ENCODE results near the gene MADCAM1. TPM values are rescaled to one million over a fixed set of nuclear protein-coding genes. Genes with fewer than 3 reads are reported as not detected.

Gene MADCAM1
- total and polyA plus RNA-seq, 2 donors (not counting 1 experiment from before 2014, with no cell fraction given) = 0.70 to 2.5 TPM

DNA sequence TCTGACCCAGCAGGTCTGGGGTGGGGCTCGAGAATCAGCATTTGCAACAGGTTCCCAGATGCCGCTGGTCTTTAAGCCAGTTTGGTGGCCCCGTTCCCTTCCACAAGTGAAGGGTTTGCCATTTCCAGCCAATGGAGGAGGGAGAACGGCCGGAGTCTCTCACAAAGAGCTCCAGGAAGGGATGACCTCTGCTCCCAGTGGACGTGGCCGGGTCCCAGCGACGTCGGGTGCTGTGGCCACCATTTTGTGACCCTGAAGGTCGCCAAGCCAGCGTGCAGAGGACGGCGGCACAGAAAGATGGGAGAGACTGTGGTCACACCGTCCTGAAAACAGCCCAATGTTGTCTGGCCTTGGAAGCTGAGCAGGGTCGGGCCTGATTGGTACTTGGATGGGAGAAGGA is 43.5 kb upstream of the MADCAM1 start:
- no peak overlapping the region for H3K27ac Mint-ChIP-seq

DNA sequence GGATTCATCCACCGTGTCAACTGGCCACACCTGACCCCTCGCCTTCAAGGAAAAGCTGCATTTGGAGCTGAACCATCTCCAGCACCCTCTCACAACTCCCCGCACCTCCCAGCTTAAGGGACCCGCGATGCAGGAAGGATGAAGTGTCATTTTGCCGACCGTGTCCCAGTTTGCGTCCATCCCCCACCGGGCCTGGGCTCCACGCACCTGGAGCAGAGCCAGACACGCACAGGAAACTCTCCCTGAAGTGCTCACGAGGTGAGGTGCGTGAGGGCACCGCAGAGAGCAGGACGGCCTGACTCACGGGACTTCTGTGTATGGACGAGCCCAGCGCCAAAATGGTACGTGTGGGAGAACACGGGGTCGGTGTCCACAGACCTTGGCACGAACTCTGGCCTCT is 42.7 kb upstream of the MADCAM1 start:
- Mint-ChIP-seq H3K27ac (no peak overlapping the region), H3K9me3 (ENCODE audit: insufficient read depth) (no peaks in the 10 kb centered on the region), H3K4me3 (no peak overlapping the region), H3K4me1 (no peaks in the 10 kb centered on the region), H3K27me3 (peaks cover 5% of the 10 kb centered on the region)
- peaks cover 0 to 32% (median 0%) of the 10 kb centered on the region in 3 donors for H3K9me3 ChIP-seq (ENCODE audit: control extremely low read depth in 1 of 3, control insufficient read depth in 2 of 3, insufficient read depth in 1 of 3, low read length in 2 of 3)
- 94% methylated on average over 22 of the region's 22 CpGs for WGBS (ENCODE audit: insufficient coverage)
- ChIA-PET POLR2A (no interaction called here), CTCF (no interaction called here)
- no peaks in the 10 kb centered on the region for H4K20me1 ChIP-seq (ENCODE audit: control insufficient read depth, insufficient read depth, low read length, poor library complexity, severe bottlenecking)
- no peak overlapping the region for H3K9ac ChIP-seq (ENCODE audit: low read length)
- intact Hi-C loops (cut with micrococcal nuclease) = no loop called here
- no peaks in the 10 kb centered on the region for H3K4me1 ChIP-seq (ENCODE audit: control insufficient read depth in 2 of 2, insufficient read depth in 2 of 2, low read length in 2 of 2)
- H3K4me3 ChIP-seq (ENCODE audit: control extremely low read depth in 1 of 5, extremely low read depth in 1 of 5, insufficient read depth in 1 of 5, low read depth in 2 of 5, low read length in 4 of 5) = no peak overlapping the region
- H3K79me2 ChIP-seq (ENCODE audit: control insufficient read depth, insufficient read depth, low read length) = no peaks in the 10 kb centered on the region
- TF ChIP-seq, protein P1, sequence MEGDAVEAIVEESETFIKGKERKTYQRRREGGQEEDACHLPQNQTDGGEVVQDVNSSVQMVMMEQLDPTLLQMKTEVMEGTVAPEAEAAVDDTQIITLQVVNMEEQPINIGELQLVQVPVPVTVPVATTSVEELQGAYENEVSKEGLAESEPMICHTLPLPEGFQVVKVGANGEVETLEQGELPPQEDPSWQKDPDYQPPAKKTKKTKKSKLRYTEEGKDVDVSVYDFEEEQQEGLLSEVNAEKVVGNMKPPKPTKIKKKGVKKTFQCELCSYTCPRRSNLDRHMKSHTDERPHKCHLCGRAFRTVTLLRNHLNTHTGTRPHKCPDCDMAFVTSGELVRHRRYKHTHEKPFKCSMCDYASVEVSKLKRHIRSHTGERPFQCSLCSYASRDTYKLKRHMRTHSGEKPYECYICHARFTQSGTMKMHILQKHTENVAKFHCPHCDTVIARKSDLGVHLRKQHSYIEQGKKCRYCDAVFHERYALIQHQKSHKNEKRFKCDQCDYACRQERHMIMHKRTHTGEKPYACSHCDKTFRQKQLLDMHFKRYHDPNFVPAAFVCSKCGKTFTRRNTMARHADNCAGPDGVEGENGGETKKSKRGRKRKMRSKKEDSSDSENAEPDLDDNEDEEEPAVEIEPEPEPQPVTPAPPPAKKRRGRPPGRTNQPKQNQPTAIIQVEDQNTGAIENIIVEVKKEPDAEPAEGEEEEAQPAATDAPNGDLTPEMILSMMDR (IDR thresholded peaks at IDR 0.05) = no peak
- no peak for TF ChIP-seq EZH2 (IDR thresholded peaks at IDR 0.05; ENCODE audit: borderline replicate concordance, insufficient read depth, low read depth, low read length, poor library complexity, severe bottlenecking)
- no peaks in the 10 kb centered on the region for H3K36me3 ChIP-seq (replicated peaks in 1 of 2; ENCODE audit: control extremely low read depth in 1 of 2, control insufficient read depth in 1 of 2, extremely low read depth in 1 of 2, insufficient read depth in 2 of 2, low read length in 1 of 2)
- no peak overlapping the region for H2AFZ ChIP-seq (ENCODE audit: insufficient read depth, low read depth, low read length, poor library complexity, severe bottlenecking)
- no peak for ATAC-seq (ENCODE audit: low read depth)
- H3K4me2 ChIP-seq (replicated peaks; ENCODE audit: low read depth, low read length, poor library complexity, severe bottlenecking) = no peak overlapping the region
- H3K27ac ChIP-seq (ENCODE audit: low read length in 2 of 2) = no peak overlapping the region
- DNase-seq = no peak
- H3K27me3 ChIP-seq (replicated peaks in 1 of 4; ENCODE audit: control extremely low read depth in 1 of 4, control insufficient read depth in 3 of 4, insufficient read depth in 4 of 4, low read length in 3 of 4) = peaks cover 0 to 6% (median 0%) of the 10 kb centered on the region in 4 experiments

More for the DNA sequence above, 43.5 kb upstream of the MADCAM1 start:
- no peaks in the 10 kb centered on the region for H3K36me3 ChIP-seq (replicated peaks in 1 of 2; ENCODE audit: control extremely low read depth in 1 of 2, control insufficient read depth in 1 of 2, extremely low read depth in 1 of 2, insufficient read depth in 2 of 2, low read length in 1 of 2)
- H3K9ac ChIP-seq (ENCODE audit: low read length) = no peak overlapping the region
- WGBS (ENCODE audit: insufficient coverage) = 92% methylated on average over 16 of the region's 16 CpGs
- H3K27ac ChIP-seq (ENCODE audit: low read length in 2 of 2) = no peak overlapping the region
- no peak overlapping the region for H3K4me2 ChIP-seq (replicated peaks; ENCODE audit: low read depth, low read length, poor library complexity, severe bottlenecking)
- intact Hi-C loops (cut with micrococcal nuclease) = no loop called here
- TF ChIP-seq, protein P1 (IDR thresholded peaks at IDR 0.05) = no peak
- TF ChIP-seq EZH2 (IDR thresholded peaks at IDR 0.05; ENCODE audit: borderline replicate concordance, insufficient read depth, low read depth, low read length, poor library complexity, severe bottlenecking) = no peak
- H3K4me3 Mint-ChIP-seq = no peak overlapping the region
- no peak overlapping the region for H3K4me3 ChIP-seq (ENCODE audit: control extremely low read depth in 1 of 5, extremely low read depth in 1 of 5, insufficient read depth in 1 of 5, low read depth in 2 of 5, low read length in 4 of 5)
- H3K27me3 ChIP-seq (replicated peaks in 1 of 4; ENCODE audit: control extremely low read depth in 1 of 4, control insufficient read depth in 3 of 4, insufficient read depth in 4 of 4, low read length in 3 of 4) = peaks cover 0 to 2% (median 0%) of the 10 kb centered on the region in 4 experiments
- H3K4me1 Mint-ChIP-seq = no peaks in the 10 kb centered on the region
- CTCF ChIA-PET = no interaction called here
- no peaks in the 10 kb centered on the region for H4K20me1 ChIP-seq (ENCODE audit: control insufficient read depth, insufficient read depth, low read length, poor library complexity, severe bottlenecking)
- POLR2A ChIA-PET = no interaction called here
- H3K4me1 ChIP-seq (ENCODE audit: control insufficient read depth in 2 of 2, insufficient read depth in 2 of 2, low read length in 2 of 2) = no peaks in the 10 kb centered on the region
- H3K79me2 ChIP-seq (ENCODE audit: control insufficient read depth, insufficient read depth, low read length) = no peaks in the 10 kb centered on the region
- ATAC-seq (ENCODE audit: low read depth) = no peak
- peaks cover 5% of the 10 kb centered on the region for H3K27me3 Mint-ChIP-seq
- no peak for DNase-seq
- no peak overlapping the region for H2AFZ ChIP-seq (ENCODE audit: insufficient read depth, low read depth, low read length, poor library complexity, severe bottlenecking)
- no peaks in the 10 kb centered on the region for H3K9me3 Mint-ChIP-seq (ENCODE audit: insufficient read depth)
- H3K9me3 ChIP-seq (ENCODE audit: control extremely low read depth in 1 of 3, control insufficient read depth in 2 of 3, insufficient read depth in 1 of 3, low read length in 2 of 3) = peaks cover 0 to 28% (median 0%) of the 10 kb centered on the region in 3 donors

Data from B cell (primary cell).